ENCODE data around the gene CDH24. TPM values are rescaled to one million over a fixed set of nuclear protein-coding genes. Genes with fewer than 3 reads are reported as not detected.

The CDH24 gene
- total and polyA plus RNA-seq, 2 of the 13 experiments (the other 11 are each of a cell fraction or from before 2014, with no cell fraction given), result 0.69 to 0.99 TPM

DNA sequence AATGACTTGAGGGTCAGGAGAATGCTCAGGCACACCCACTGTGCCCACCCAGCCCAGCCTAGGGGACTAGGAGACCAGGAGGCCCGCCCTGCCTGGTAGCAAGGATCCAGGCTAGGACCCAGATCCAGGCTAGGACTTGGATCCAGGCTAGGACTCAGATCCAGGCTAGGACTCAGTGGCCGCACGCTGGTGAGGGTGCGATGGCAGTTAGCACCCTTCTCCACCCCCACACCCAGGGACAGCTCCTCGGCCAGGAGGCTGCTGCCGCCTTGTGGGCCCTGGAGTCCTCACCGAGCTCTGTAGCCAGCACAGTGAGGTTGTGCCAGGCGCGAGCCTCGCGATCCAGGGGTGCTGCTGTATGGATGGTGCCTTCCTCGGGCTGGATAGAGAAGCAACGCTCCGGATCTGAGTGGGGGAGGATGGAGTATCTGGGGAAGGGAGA, 5.1 kb downstream of the CDH24 start (continued):
- TF ChIP-seq, protein P1, sequence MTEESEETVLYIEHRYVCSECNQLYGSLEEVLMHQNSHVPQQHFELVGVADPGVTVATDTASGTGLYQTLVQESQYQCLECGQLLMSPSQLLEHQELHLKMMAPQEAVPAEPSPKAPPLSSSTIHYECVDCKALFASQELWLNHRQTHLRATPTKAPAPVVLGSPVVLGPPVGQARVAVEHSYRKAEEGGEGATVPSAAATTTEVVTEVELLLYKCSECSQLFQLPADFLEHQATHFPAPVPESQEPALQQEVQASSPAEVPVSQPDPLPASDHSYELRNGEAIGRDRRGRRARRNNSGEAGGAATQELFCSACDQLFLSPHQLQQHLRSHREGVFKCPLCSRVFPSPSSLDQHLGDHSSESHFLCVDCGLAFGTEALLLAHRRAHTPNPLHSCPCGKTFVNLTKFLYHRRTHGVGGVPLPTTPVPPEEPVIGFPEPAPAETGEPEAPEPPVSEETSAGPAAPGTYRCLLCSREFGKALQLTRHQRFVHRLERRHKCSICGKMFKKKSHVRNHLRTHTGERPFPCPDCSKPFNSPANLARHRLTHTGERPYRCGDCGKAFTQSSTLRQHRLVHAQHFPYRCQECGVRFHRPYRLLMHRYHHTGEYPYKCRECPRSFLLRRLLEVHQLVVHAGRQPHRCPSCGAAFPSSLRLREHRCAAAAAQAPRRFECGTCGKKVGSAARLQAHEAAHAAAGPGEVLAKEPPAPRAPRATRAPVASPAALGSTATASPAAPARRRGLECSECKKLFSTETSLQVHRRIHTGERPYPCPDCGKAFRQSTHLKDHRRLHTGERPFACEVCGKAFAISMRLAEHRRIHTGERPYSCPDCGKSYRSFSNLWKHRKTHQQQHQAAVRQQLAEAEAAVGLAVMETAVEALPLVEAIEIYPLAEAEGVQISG (CRISPR knock-in tag; IDR thresholded peaks at IDR 0.05), result no peak; the same call in 1 of the 2 replicates
- TF ChIP-seq, protein P2, sequence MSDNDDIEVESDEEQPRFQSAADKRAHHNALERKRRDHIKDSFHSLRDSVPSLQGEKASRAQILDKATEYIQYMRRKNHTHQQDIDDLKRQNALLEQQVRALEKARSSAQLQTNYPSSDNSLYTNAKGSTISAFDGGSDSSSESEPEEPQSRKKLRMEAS (IDR thresholded peaks at IDR 0.05), result no peak
- TF ChIP-seq MTA1 (CRISPR knock-in tag; IDR thresholded peaks at IDR 0.05; ENCODE audit: borderline replicate concordance) (peak; percentile 83; the same call in 1 of the 2 replicates), ZNF446 (CRISPR knock-in tag; IDR thresholded peaks at IDR 0.05) (no peak), TBX3 (IDR thresholded peaks at IDR 0.05; ENCODE audit: borderline replicate concordance) (no peak), ZNF350 (CRISPR knock-in tag; IDR thresholded peaks at IDR 0.05; ENCODE audit: borderline replicate concordance, low read depth) (peak; percentile 10; the same call in 1 of the 2 replicates), ZNF44 (CRISPR knock-in tag; IDR thresholded peaks at IDR 0.05) (no peak), ZNF777 (CRISPR knock-in tag; IDR thresholded peaks at IDR 0.05) (no peak), POLR2AphosphoS2 (IDR thresholded peaks at IDR 0.05; ENCODE audit: low read depth, low read length) (no peak)
- TF ChIP-seq, protein P3, sequence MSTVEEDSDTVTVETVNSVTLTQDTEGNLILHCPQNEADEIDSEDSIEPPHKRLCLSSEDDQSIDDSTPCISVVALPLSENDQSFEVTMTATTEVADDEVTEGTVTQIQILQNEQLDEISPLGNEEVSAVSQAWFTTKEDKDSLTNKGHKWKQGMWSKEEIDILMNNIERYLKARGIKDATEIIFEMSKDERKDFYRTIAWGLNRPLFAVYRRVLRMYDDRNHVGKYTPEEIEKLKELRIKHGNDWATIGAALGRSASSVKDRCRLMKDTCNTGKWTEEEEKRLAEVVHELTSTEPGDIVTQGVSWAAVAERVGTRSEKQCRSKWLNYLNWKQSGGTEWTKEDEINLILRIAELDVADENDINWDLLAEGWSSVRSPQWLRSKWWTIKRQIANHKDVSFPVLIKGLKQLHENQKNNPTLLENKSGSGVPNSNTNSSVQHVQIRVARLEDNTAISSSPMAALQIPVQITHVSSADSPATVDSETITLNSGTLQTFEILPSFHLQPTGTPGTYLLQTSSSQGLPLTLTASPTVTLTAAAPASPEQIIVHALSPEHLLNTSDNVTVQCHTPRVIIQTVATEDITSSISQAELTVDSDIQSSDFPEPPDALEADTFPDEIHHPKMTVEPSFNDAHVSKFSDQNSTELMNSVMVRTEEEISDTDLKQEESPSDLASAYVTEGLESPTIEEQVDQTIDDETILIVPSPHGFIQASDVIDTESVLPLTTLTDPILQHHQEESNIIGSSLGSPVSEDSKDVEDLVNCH (CRISPR knock-in tag; IDR thresholded peaks at IDR 0.05), result no peak
- TF ChIP-seq, protein P4, sequence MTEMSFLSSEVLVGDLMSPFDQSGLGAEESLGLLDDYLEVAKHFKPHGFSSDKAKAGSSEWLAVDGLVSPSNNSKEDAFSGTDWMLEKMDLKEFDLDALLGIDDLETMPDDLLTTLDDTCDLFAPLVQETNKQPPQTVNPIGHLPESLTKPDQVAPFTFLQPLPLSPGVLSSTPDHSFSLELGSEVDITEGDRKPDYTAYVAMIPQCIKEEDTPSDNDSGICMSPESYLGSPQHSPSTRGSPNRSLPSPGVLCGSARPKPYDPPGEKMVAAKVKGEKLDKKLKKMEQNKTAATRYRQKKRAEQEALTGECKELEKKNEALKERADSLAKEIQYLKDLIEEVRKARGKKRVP (CRISPR knock-in tag; IDR thresholded peaks at IDR 0.05), result no peak
- TF ChIP-seq, protein P5, sequence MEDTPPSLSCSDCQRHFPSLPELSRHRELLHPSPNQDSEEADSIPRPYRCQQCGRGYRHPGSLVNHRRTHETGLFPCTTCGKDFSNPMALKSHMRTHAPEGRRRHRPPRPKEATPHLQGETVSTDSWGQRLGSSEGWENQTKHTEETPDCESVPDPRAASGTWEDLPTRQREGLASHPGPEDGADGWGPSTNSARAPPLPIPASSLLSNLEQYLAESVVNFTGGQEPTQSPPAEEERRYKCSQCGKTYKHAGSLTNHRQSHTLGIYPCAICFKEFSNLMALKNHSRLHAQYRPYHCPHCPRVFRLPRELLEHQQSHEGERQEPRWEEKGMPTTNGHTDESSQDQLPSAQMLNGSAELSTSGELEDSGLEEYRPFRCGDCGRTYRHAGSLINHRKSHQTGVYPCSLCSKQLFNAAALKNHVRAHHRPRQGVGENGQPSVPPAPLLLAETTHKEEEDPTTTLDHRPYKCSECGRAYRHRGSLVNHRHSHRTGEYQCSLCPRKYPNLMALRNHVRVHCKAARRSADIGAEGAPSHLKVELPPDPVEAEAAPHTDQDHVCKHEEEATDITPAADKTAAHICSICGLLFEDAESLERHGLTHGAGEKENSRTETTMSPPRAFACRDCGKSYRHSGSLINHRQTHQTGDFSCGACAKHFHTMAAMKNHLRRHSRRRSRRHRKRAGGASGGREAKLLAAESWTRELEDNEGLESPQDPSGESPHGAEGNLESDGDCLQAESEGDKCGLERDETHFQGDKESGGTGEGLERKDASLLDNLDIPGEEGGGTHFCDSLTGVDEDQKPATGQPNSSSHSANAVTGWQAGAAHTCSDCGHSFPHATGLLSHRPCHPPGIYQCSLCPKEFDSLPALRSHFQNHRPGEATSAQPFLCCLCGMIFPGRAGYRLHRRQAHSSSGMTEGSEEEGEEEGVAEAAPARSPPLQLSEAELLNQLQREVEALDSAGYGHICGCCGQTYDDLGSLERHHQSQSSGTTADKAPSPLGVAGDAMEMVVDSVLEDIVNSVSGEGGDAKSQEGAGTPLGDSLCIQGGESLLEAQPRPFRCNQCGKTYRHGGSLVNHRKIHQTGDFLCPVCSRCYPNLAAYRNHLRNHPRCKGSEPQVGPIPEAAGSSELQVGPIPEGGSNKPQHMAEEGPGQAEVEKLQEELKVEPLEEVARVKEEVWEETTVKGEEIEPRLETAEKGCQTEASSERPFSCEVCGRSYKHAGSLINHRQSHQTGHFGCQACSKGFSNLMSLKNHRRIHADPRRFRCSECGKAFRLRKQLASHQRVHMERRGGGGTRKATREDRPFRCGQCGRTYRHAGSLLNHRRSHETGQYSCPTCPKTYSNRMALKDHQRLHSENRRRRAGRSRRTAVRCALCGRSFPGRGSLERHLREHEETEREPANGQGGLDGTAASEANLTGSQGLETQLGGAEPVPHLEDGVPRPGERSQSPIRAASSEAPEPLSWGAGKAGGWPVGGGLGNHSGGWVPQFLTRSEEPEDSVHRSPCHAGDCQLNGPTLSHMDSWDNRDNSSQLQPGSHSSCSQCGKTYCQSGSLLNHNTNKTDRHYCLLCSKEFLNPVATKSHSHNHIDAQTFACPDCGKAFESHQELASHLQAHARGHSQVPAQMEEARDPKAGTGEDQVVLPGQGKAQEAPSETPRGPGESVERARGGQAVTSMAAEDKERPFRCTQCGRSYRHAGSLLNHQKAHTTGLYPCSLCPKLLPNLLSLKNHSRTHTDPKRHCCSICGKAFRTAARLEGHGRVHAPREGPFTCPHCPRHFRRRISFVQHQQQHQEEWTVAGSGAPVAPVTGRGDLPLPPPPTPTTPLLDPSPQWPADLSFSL (CRISPR knock-in tag; IDR thresholded peaks at IDR 0.05), result no peak
- TF ChIP-seq, protein P6, sequence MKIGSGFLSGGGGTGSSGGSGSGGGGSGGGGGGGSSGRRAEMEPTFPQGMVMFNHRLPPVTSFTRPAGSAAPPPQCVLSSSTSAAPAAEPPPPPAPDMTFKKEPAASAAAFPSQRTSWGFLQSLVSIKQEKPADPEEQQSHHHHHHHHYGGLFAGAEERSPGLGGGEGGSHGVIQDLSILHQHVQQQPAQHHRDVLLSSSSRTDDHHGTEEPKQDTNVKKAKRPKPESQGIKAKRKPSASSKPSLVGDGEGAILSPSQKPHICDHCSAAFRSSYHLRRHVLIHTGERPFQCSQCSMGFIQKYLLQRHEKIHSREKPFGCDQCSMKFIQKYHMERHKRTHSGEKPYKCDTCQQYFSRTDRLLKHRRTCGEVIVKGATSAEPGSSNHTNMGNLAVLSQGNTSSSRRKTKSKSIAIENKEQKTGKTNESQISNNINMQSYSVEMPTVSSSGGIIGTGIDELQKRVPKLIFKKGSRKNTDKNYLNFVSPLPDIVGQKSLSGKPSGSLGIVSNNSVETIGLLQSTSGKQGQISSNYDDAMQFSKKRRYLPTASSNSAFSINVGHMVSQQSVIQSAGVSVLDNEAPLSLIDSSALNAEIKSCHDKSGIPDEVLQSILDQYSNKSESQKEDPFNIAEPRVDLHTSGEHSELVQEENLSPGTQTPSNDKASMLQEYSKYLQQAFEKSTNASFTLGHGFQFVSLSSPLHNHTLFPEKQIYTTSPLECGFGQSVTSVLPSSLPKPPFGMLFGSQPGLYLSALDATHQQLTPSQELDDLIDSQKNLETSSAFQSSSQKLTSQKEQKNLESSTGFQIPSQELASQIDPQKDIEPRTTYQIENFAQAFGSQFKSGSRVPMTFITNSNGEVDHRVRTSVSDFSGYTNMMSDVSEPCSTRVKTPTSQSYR (CRISPR knock-in tag; IDR thresholded peaks at IDR 0.05; ENCODE audit: borderline replicate concordance), result peak; percentile 82; the same call in 1 of the 2 replicates
